ENCODE measurements around the gene OSBPL9.

GRCh38 chr1:51629918-51630317, 13.0 kb downstream of the OSBPL9 start:
- no peak for TF ChIP-seq POLR2A (IDR thresholded peaks at IDR 0.05; ENCODE audit: low read depth, low read length)
- no peak for TF ChIP-seq POLR2AphosphoS5 (IDR thresholded peaks at IDR 0.05; ENCODE audit: low read depth, low read length)
- TF ChIP-seq TAF1 (IDR thresholded peaks at IDR 0.05; ENCODE audit: borderline replicate concordance, low read depth, low read length): no peak

All from GM12892 (cell line).